ENCODE measurements around the gene RAB15. TPM values are rescaled to one million over a fixed set of nuclear protein-coding genes. Genes with fewer than 3 reads are reported as not detected.

Gene RAB15
- total and polyA plus RNA-seq, 2 experiments from 2014 or later = 33.8 to 38.7 TPM

DNA sequence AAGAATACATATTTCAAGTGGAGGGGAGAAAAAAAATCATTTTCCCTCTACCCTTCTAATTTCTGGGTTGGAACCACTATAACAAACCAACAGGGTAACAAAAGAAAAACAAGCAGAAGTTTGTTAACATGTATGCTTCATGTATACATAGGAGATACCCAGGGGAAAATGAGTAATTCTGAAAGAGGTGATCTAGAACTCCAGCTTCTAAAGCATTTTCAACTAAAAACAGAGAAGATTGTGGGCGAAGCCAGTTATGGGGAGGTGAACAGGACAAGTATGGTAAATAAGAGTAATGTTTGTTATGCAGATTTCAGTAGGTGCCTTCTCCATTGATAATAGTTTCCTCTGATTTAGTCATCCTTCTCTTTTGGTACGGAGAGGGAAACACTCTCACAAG lies 31.3 kb upstream of the RAB15 start:
- Histone ChIP-seq H3K9me2 (replicated peaks; ENCODE audit: insufficient read depth) (no peaks in the 10 kb centered on the region), H3K4me2 (no peak overlapping the region), H3K79me2 (peaks cover 31% of the 10 kb centered on the region), H3K36me3 (replicated peaks; ENCODE audit: insufficient read depth, low read depth) (no peaks in the 10 kb centered on the region), H3K4me3 (no peak overlapping the region), H3K27me3 (no peaks in the 10 kb centered on the region), H3K4me1 (ENCODE audit: insufficient read depth) (no peaks in the 10 kb centered on the region), H4K20me1 (ENCODE audit: insufficient read depth, poor library complexity, severe bottlenecking) (no peaks in the 10 kb centered on the region), H2AFZ (no peak overlapping the region), H3K27ac (no peak overlapping the region), H3K9me3 (ENCODE audit: low read depth) (no peaks in the 10 kb centered on the region)
- TF ChIP-seq EZH2 (IDR thresholded peaks at IDR 0.05; ENCODE audit: borderline replicate concordance) (no peak), EZH2phosphoT487 (IDR thresholded peaks at IDR 0.05; ENCODE audit: low read depth, severe bottlenecking, unreplicated experiment) (no peak)
- TF ChIP-seq, protein P1, sequence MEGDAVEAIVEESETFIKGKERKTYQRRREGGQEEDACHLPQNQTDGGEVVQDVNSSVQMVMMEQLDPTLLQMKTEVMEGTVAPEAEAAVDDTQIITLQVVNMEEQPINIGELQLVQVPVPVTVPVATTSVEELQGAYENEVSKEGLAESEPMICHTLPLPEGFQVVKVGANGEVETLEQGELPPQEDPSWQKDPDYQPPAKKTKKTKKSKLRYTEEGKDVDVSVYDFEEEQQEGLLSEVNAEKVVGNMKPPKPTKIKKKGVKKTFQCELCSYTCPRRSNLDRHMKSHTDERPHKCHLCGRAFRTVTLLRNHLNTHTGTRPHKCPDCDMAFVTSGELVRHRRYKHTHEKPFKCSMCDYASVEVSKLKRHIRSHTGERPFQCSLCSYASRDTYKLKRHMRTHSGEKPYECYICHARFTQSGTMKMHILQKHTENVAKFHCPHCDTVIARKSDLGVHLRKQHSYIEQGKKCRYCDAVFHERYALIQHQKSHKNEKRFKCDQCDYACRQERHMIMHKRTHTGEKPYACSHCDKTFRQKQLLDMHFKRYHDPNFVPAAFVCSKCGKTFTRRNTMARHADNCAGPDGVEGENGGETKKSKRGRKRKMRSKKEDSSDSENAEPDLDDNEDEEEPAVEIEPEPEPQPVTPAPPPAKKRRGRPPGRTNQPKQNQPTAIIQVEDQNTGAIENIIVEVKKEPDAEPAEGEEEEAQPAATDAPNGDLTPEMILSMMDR (IDR thresholded peaks at IDR 0.05; ENCODE audit: poor library complexity) = no peak
- no peak for DNase-seq (ENCODE audit: low spot score)
- WGBS (ENCODE audit: low lambda C conversion rate, missing lambda C conversion rate) = 94% methylated on average over 2 of the region's 2 CpGs

DNA sequence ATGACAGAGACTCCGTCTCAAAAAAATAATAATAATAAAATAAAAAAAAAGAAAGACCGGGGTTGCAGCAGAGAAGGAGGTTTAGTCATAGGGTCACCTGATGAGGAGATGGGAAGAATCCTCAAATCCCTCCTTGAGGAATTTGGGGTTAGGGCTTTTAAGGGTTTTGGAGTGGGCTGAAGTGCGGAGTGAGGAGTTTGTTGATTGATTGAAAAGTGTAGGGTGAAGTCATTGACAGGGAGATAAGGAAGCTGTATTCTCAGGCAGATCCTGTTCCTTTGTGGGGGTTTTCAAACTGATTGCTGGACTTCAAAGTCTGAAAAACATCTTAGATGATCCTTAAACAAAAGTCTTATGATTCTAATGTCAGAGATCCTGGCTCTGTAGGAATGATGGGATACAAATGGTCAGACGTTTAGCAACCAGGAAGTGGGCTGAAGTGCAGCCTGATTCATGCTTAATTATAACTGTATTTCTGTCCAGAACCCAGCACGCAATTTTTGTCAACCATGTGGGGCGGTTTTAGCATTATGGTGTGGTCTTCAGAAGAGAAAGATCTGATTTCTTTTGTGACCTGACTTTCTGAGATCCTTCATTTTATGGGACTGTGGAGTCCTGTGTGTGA lies 30.6 kb upstream of the RAB15 start:
- TF ChIP-seq, protein P1 (IDR thresholded peaks at IDR 0.05; ENCODE audit: poor library complexity) = no peak
- TF ChIP-seq EZH2phosphoT487 (IDR thresholded peaks at IDR 0.05; ENCODE audit: low read depth, severe bottlenecking, unreplicated experiment) = no peak
- H3K9me3 ChIP-seq (ENCODE audit: low read depth) = no peaks in the 10 kb centered on the region
- no peak overlapping the region for H3K27ac ChIP-seq
- 85% methylated on average over 6 of the region's 6 CpGs for WGBS (ENCODE audit: low lambda C conversion rate, missing lambda C conversion rate)
- H3K36me3 ChIP-seq (replicated peaks; ENCODE audit: insufficient read depth, low read depth) = no peaks in the 10 kb centered on the region
- H3K4me3 ChIP-seq = no peak overlapping the region
- H3K27me3 ChIP-seq = no peaks in the 10 kb centered on the region
- H4K20me1 ChIP-seq (ENCODE audit: insufficient read depth, poor library complexity, severe bottlenecking) = no peaks in the 10 kb centered on the region
- H3K4me2 ChIP-seq = no peak overlapping the region
- peaks cover 36% of the 10 kb centered on the region for H3K79me2 ChIP-seq
- H3K9me2 ChIP-seq (replicated peaks; ENCODE audit: insufficient read depth) = no peaks in the 10 kb centered on the region
- DNase-seq (ENCODE audit: low spot score) = no peak
- no peaks in the 10 kb centered on the region for H3K4me1 ChIP-seq (ENCODE audit: insufficient read depth)
- H2AFZ ChIP-seq = no peak overlapping the region

DNA sequence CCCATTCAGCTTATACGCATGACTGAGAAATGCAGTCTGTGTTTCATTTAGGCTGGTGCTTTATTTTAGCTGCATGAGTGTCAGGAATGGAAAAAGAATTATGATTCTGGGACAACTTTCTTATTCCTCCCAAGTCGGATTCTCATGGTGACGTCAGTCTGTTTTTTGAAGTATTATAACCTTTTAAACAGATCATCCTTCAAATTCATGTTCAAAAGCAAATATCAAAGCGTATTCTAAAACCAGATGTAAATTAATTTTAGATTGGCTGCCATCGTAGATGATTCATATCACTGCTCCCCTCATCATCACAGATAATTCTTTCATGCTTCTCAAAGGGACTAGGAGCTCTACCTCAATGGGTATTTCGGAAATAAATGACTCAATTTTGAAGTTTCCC lies 29.6 kb upstream of the RAB15 start:
- Histone ChIP-seq H3K4me3 (no peak overlapping the region), H3K9me2 (replicated peaks; ENCODE audit: insufficient read depth) (no peaks in the 10 kb centered on the region), H2AFZ (no peak overlapping the region), H3K4me2 (no peak overlapping the region), H3K27ac (peak overlapping the region; percentile 40), H3K27me3 (no peaks in the 10 kb centered on the region), H3K36me3 (replicated peaks; ENCODE audit: insufficient read depth, low read depth) (no peaks in the 10 kb centered on the region), H3K79me2 (peaks cover 40% of the 10 kb centered on the region), H3K4me1 (ENCODE audit: insufficient read depth) (no peaks in the 10 kb centered on the region), H4K20me1 (ENCODE audit: insufficient read depth, poor library complexity, severe bottlenecking) (no peaks in the 10 kb centered on the region), H3K9me3 (ENCODE audit: low read depth) (no peaks in the 10 kb centered on the region)
- 97% methylated on average over 6 of the region's 6 CpGs for WGBS (ENCODE audit: low lambda C conversion rate, missing lambda C conversion rate)
- no peak for TF ChIP-seq EZH2 (IDR thresholded peaks at IDR 0.05; ENCODE audit: borderline replicate concordance)
- TF ChIP-seq, protein P1 (IDR thresholded peaks at IDR 0.05; ENCODE audit: poor library complexity) = no peak
- no peak for TF ChIP-seq EZH2phosphoT487 (IDR thresholded peaks at IDR 0.05; ENCODE audit: low read depth, severe bottlenecking, unreplicated experiment)
- no peak for DNase-seq (ENCODE audit: low spot score)

All from hepatocyte (in vitro differentiated cells).